ENCODE data around the gene FBXL19.

The FBXL19 gene

DNA sequence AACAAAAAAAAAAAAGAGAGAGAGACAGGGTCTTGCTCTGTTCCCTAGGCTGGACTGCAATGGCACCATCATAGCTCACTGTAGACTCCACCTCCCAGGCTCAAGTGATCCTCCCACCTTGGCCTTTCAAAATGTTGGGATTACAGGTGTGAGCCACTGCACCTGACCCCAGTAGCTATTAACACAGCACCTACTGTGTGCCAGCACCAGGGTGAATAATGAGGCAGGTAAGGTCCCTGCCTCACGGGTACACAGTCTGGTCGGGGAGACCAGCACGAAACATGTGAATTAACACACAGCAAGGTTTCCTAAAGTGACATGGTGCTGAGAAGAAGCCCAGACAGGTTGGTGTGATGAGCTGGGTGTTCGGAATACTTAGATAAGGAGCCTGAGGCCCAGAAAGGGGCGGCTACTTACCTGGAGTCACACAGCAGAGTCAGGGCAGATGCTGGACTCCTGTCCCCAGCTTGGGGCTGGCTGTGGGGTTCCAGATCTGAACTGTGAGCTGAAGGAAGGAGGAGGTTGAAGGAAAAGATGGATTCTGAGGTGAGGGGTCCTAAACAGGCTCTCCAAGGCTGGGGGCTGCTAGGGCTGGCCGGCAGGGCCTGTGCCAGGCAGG lies 10.5 kb upstream of the FBXL19 start:
- Histone ChIP-seq H3K36me3 (ENCODE audit: control insufficient read depth, insufficient read depth, low read length) (no peaks in the 10 kb centered on the region), H3K27me3 (ENCODE audit: control insufficient read depth, insufficient read depth, low read length) (no peaks in the 10 kb centered on the region), H3K9ac (ENCODE audit: low read depth, low read length) (no peak overlapping the region)

DNA sequence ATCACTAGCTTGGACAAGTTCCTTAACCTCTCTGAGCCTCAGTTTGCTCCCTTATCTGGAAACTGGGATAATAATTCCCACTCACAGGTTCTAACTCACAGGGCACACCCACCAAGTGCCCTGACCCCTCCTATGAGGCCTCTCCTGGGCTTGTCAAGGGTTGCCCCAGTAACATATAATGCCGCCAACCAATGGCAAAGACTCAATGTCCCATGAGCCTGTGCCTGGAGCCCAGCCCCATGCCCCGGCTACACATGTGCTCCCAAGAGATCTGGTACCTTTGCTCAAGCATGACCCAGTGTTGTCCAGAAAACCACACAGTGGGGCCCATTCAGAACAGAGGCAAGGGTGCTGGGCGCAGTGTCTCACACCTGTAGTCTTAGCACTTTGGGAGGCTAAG lies 8.5 kb upstream of the FBXL19 start:
- Histone ChIP-seq H3K9me3 (ENCODE audit: control insufficient read depth, insufficient read depth, low read length) (no peaks in the 10 kb centered on the region), H3K4me3 (ENCODE audit: low read depth, low read length) (no peak overlapping the region), H3K36me3 (ENCODE audit: control insufficient read depth, insufficient read depth, low read length) (no peaks in the 10 kb centered on the region), H3K4me1 (ENCODE audit: control insufficient read depth, insufficient read depth, low read length) (peaks cover 9% of the 10 kb centered on the region), H3K27me3 (ENCODE audit: control insufficient read depth, insufficient read depth, low read length) (no peaks in the 10 kb centered on the region), H3K9ac (ENCODE audit: low read depth, low read length) (no peak overlapping the region)

More for the DNA sequence above, 10.5 kb upstream of the FBXL19 start:
- Histone ChIP-seq H3K4me1 (ENCODE audit: control insufficient read depth, insufficient read depth, low read length) (peaks cover 10% of the 10 kb centered on the region), H3K9me3 (ENCODE audit: control insufficient read depth, insufficient read depth, low read length) (no peaks in the 10 kb centered on the region), H3K4me3 (ENCODE audit: low read depth, low read length) (no peak overlapping the region)

DNA sequence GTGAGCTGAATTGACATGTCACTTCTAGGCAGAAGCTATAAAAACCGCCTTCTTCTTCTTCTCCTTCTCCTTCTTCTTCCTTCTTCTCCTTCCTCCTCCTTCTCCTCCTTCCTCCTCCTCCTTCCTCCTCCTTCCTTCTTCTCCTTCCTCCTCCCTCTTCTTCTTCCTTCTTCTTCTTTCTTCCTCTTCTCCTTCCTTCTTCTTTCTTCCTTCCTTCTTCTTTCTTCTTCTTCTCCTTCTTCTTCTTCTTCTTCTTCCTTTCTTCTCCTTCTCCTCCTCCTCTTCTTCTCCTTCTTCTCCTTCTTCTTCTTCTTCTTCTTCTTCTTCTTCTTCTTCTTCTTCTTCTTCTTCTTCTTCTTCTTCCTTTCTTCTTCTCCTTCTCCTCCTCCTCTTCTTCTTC lies 4.8 kb upstream of the FBXL19 start:
- H3K9ac ChIP-seq (ENCODE audit: low read depth, low read length), result no peak overlapping the region
- no peaks in the 10 kb centered on the region for H3K4me1 ChIP-seq (ENCODE audit: control insufficient read depth, insufficient read depth, low read length)
- no peaks in the 10 kb centered on the region for H3K36me3 ChIP-seq (ENCODE audit: control insufficient read depth, insufficient read depth, low read length)
- no peaks in the 10 kb centered on the region for H3K27me3 ChIP-seq (ENCODE audit: control insufficient read depth, insufficient read depth, low read length)
- H3K9me3 ChIP-seq (ENCODE audit: control insufficient read depth, insufficient read depth, low read length), result no peaks in the 10 kb centered on the region
- no peak overlapping the region for H3K4me3 ChIP-seq (ENCODE audit: low read depth, low read length)

DNA sequence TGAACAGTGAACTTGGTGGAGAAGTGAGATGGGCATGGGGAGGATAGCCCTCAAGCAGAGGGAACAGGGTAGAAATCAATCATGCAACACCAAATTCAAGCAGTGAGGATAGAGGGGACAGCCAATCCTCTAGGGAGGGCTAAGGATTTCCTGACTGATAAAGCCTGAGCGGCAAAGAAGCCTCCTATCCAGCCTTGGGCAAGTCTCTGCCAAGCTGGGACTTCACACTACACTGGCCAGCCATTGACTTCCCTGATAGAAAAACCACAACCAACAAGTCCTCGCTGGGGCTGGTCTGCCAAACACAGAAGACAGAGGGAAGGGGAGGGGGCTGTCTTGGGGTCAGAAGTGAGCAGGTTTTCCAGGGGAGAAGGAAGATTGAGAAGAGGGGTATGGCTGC lies 2.5 kb upstream of the FBXL19 start:
- H3K4me3 ChIP-seq (ENCODE audit: low read depth, low read length), result no peak overlapping the region

DNA sequence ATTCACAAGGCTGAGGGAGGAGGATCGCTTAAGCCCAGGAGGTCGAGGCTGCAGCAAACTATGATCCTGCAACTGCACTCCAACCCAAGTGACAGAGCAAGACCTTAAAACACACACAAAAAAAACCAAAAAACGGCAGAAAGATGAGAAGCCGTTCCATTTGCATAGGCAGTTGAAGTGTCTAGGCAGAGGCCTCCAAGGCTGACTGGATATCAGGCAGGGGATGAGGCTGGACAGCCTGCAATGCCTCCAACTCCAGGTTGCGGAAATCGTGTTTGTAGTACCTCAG lies 2.0 kb upstream of the FBXL19 start:
- Histone ChIP-seq H3K9me3 (ENCODE audit: control insufficient read depth, insufficient read depth, low read length) (no peaks in the 10 kb centered on the region), H3K36me3 (ENCODE audit: control insufficient read depth, insufficient read depth, low read length) (no peaks in the 10 kb centered on the region), H3K4me3 (ENCODE audit: low read depth, low read length) (peak overlapping the region; percentile 92), H3K9ac (ENCODE audit: low read depth, low read length) (no peak overlapping the region), H3K27me3 (ENCODE audit: control insufficient read depth, insufficient read depth, low read length) (no peaks in the 10 kb centered on the region), H3K4me1 (ENCODE audit: control insufficient read depth, insufficient read depth, low read length) (peaks cover 2% of the 10 kb centered on the region)

More for the DNA sequence above, 2.5 kb upstream of the FBXL19 start:
- H3K9me3 ChIP-seq (ENCODE audit: control insufficient read depth, insufficient read depth, low read length), result no peaks in the 10 kb centered on the region
- H3K9ac ChIP-seq (ENCODE audit: low read depth, low read length), result no peak overlapping the region
- no peaks in the 10 kb centered on the region for H3K27me3 ChIP-seq (ENCODE audit: control insufficient read depth, insufficient read depth, low read length)
- no peaks in the 10 kb centered on the region for H3K4me1 ChIP-seq (ENCODE audit: control insufficient read depth, insufficient read depth, low read length)
- H3K36me3 ChIP-seq (ENCODE audit: control insufficient read depth, insufficient read depth, low read length), result no peaks in the 10 kb centered on the region

DNA sequence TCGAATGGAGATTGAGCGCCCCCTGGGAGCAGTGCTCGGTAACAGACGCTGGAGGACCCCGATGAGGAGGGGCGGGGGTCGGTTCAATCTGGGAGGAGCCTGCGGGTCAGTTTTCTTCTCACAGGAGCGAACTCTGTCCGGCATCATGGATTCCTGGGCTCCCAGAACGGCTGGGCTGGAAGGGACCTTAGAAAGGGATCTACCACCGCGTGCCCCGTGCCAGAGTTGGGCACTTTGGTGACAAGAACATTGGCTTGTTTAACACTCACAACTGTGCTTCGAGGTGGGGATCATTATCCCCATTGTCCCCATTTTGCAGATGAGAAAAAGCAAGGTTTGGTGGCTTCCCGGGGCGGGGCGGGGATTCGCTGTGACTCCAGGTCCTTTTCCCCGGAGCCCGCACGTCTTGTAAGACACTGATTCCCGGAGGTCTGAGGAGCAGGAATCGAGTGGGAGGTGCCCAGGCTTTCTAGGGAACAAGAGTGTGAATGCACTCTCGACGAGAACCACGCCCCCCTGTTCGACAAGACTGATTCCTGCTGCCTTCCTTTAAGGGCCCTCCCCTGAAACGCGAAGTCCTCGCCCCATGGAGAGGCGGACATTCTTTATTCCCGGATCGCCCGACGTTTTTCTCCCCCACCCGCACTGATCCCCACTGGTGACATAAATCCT lies 1.5 kb upstream of the FBXL19 start:
- H3K9me3 ChIP-seq (ENCODE audit: control insufficient read depth, insufficient read depth, low read length), result no peaks in the 10 kb centered on the region
- no peaks in the 10 kb centered on the region for H3K27me3 ChIP-seq (ENCODE audit: control insufficient read depth, insufficient read depth, low read length)
- H3K4me3 ChIP-seq (ENCODE audit: low read depth, low read length), result peak overlapping the region; percentile 92
- peaks cover 2% of the 10 kb centered on the region for H3K4me1 ChIP-seq (ENCODE audit: control insufficient read depth, insufficient read depth, low read length)
- H3K36me3 ChIP-seq (ENCODE audit: control insufficient read depth, insufficient read depth, low read length), result no peaks in the 10 kb centered on the region
- H3K9ac ChIP-seq (ENCODE audit: low read depth, low read length), result peak overlapping the region; percentile 68

DNA sequence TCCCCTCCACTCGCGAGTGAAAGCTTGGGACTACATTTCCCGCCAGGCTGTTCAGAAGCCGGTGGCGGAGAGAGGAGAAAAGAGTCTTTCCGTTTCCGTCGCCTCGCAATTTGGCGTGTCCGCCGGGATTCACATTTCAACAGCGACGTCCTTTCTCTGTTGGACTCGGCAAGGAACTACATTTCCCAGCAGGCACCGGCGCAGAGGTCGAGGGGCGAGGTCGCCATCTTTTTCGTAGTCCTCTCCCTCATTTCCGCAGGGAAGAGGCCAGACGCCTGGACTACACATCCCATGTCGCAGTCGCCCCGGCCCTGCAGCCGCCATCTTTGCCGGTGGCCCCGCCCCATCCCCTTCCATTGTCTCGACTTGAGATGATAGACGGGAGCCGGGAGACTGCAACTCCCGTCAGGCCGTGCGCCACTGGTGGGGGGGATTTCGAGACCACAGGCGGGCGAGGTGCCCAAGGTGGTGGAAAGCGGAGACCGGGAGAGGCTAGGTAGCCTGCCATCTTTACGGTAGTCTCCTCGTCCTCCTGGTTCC lies 882 bp upstream of the FBXL19 start:
- H3K36me3 ChIP-seq (ENCODE audit: control insufficient read depth, insufficient read depth, low read length), result no peaks in the 10 kb centered on the region
- no peaks in the 10 kb centered on the region for H3K27me3 ChIP-seq (ENCODE audit: control insufficient read depth, insufficient read depth, low read length)
- peaks cover 2% of the 10 kb centered on the region for H3K4me1 ChIP-seq (ENCODE audit: control insufficient read depth, insufficient read depth, low read length)

DNA sequence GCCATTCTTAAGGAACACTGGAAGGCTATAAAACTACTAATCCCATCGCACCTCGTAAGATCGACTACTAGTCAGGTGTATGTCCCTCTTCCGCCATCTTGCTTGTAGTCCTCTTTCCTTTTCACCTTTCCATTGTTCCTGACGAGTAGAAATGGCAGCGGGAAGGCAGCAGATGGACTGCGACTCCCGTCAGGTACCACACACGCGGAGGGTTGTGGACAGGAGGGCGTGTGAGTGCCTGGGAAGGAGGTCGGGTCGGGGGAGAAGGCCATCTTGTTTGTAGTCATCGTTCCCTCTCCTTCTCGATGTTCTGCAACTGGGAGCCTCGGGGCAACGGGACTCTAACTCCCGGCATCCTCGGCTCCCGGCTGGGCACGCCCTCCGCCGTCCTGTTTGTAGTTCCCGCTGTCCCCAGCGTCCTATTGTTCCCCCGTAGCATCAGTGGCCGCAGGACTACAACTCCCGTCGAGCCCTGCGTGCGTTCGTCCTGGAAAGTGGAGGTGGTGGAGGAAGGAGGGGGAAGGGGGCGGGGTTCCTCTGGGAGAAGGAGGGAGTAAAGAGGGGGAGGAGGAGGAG lies 324 bp upstream of the FBXL19 start:
- Histone ChIP-seq H3K9ac (ENCODE audit: low read depth, low read length) (peak overlapping the region; percentile 76), H3K36me3 (ENCODE audit: control insufficient read depth, insufficient read depth, low read length) (no peaks in the 10 kb centered on the region), H3K27me3 (ENCODE audit: control insufficient read depth, insufficient read depth, low read length) (no peaks in the 10 kb centered on the region), H3K4me3 (ENCODE audit: low read depth, low read length) (peak overlapping the region; percentile 98), H3K9me3 (ENCODE audit: control insufficient read depth, insufficient read depth, low read length) (no peaks in the 10 kb centered on the region), H3K4me1 (ENCODE audit: control insufficient read depth, insufficient read depth, low read length) (peaks cover 2% of the 10 kb centered on the region)

More for the DNA sequence above, 882 bp upstream of the FBXL19 start:
- Histone ChIP-seq H3K4me3 (ENCODE audit: low read depth, low read length) (peak overlapping the region; percentile 98), H3K9ac (ENCODE audit: low read depth, low read length) (peak overlapping the region; percentile 76), H3K9me3 (ENCODE audit: control insufficient read depth, insufficient read depth, low read length) (no peaks in the 10 kb centered on the region)

DNA sequence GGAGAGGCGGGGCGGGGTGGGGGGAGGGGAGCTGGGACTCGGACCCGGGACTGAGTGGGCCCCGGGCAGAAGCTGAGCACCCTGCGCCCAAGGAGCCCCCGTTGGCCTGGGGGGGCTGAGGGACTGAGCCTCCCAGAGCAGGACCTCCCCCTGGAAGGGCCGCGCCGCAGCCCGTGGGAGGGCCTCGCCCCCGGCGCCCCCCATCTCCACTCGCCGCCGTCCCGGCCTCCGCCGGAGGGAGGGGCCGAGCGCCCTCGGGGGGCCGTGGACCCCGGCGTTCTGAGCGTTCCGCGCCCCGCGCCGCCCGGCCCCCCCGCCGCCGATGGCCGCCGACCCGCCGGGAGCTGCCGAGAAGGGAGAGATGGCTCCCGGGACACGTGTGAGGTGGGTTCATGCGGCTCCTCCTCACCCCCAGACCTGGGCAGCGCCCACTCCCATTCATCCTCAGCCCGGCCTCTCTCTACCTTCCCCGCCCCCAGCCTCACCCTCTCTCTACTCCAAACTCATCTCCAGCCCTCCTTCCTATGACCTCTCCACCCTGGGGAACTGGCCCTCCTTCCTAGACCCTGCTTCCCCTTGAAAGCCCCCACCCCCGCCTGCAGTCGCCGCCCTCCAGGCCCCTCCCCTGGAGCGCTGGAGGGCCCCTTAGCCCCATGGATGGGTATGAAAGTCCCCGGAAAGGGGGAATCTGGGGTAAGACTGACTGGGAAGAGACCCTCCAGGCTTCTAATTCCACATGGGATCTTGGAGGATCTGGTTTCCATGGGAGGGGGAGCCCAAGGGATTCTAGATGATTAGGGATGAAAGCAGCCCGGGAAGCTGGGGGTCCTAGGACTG lies 922 bp downstream of the FBXL19 start:
- Histone ChIP-seq H3K27me3 (ENCODE audit: control insufficient read depth, insufficient read depth, low read length) (no peaks in the 10 kb centered on the region), H3K4me3 (ENCODE audit: low read depth, low read length) (peak overlapping the region; percentile 67), H3K36me3 (ENCODE audit: control insufficient read depth, insufficient read depth, low read length) (no peaks in the 10 kb centered on the region), H3K9ac (ENCODE audit: low read depth, low read length) (no peak overlapping the region), H3K4me1 (ENCODE audit: control insufficient read depth, insufficient read depth, low read length) (peaks cover 2% of the 10 kb centered on the region), H3K9me3 (ENCODE audit: control insufficient read depth, insufficient read depth, low read length) (no peaks in the 10 kb centered on the region)

DNA sequence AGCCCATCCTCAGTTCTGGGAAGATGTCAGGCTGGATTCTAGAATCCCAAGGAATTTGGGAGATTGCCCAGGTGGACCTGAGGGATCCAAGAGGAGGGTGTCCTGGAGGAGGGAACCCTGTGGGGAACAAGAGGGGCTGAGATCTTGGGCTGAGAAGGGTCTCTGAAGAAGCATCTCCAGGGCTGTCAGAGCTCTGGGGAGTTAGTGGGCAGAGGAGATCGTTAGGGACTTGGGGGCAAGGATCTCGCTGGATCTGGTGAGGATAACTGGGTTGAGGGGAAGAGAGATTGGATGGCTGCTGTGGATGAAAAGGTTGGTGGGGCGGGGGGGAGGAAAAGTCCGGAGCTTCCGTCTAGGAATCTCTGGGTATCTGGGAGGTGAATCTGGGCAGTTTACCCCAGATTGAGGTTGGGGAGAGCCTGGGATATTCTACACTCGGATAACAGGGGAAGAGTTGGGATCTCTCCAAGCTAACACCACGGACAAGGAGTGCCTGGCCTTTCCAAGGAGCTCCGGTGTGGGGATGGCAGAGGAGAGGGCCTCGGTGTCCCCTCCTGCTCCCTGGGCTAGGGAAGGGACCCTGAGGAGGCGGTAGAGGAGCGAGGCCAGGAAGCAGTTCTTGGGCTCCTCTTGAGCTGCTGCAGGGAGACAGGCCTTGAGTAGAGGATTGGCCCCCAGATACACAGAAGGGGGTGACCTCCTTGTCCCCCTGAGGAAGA lies 1.7 kb downstream of the FBXL19 start:
- no peaks in the 10 kb centered on the region for H3K9me3 ChIP-seq (ENCODE audit: control insufficient read depth, insufficient read depth, low read length)
- peak overlapping the region; percentile 47 for H3K9ac ChIP-seq (ENCODE audit: low read depth, low read length)
- no peaks in the 10 kb centered on the region for H3K36me3 ChIP-seq (ENCODE audit: control insufficient read depth, insufficient read depth, low read length)
- H3K4me3 ChIP-seq (ENCODE audit: low read depth, low read length), result peak overlapping the region; percentile 67
- H3K27me3 ChIP-seq (ENCODE audit: control insufficient read depth, insufficient read depth, low read length), result no peaks in the 10 kb centered on the region
- H3K4me1 ChIP-seq (ENCODE audit: control insufficient read depth, insufficient read depth, low read length), result peaks cover 2% of the 10 kb centered on the region

DNA sequence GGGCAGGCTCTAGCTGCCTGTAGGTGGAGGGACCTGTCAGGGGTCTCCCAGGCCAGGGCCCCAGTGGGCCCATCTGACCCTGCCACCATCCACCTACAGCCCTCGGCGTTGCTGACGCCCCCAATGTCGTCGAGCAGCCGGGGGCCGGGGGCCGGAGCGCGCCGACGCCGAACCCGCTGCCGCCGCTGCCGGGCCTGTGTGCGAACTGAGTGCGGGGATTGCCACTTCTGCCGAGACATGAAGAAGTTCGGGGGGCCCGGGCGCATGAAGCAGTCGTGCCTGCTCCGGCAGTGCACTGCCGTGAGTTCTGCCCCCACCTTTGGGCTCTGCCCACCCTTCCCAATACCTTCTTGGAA lies 2.2 kb downstream of the FBXL19 start:
- Histone ChIP-seq H3K4me3 (ENCODE audit: low read depth, low read length) (no peak overlapping the region), H3K36me3 (ENCODE audit: control insufficient read depth, insufficient read depth, low read length) (no peaks in the 10 kb centered on the region), H3K27me3 (ENCODE audit: control insufficient read depth, insufficient read depth, low read length) (no peaks in the 10 kb centered on the region), H3K9ac (ENCODE audit: low read depth, low read length) (no peak overlapping the region), H3K4me1 (ENCODE audit: control insufficient read depth, insufficient read depth, low read length) (peaks cover 2% of the 10 kb centered on the region), H3K9me3 (ENCODE audit: control insufficient read depth, insufficient read depth, low read length) (no peaks in the 10 kb centered on the region)

Data from iPS-15b (cell line).